Natural killer cell treated with Interleukin-12 subunit alpha and Interleukin-12 subunit beta and Interleukin-15 and Interleukin-18, amount 100 ng/mL, for 72 hours (primary cell): ENCODE measurements around the gene ZNF410. TPM values are rescaled to one million over a fixed set of nuclear protein-coding genes. Genes with fewer than 3 reads are reported as not detected.
"Not testable (repeated sequence)": the region's sequence is repeated elsewhere in the genome, so short reads cannot be mapped to it uniquely, and the experiment has no call there.

Experiments used
- ATAC-seq, 2 donors: fragments of 150-1000 bp; cut with Tn5 transposase in 1 of 2; sonication (Bioruptor Pico), chemical (Tn5 transposase) in 1 of 2; 2 replicates each; pipeline ENCODE4 v1.10.0; 2021
- DNase-seq: peaks from one replicate; pipeline ENCODE4 v3.0.0; 2022; ENCODE audit warnings: low spot score
- H3K27ac Mint-ChIP-seq, 2 donors: 1 replicate in 1 of 2; 2 replicates in 1 of 2; pipeline ENCODE4 v1.8.0; 2022; ENCODE audit warnings: mixed read lengths in 2 of 2, mild to moderate bottlenecking in 1 of 2, moderate library complexity in 1 of 2
- H3K27me3 Mint-ChIP-seq, 2 donors: 1 replicate in 1 of 2; 2 replicates in 1 of 2; pipeline ENCODE4 v1.8.0; 2022; ENCODE audit warnings: mixed read lengths in 2 of 2
- H3K36me3 Mint-ChIP-seq: one replicate; pipeline ENCODE4 v1.8.0; 2022; ENCODE audit warnings: mixed read lengths
- H3K4me1 Mint-ChIP-seq, 2 donors: 1 replicate in 1 of 2; 2 replicates in 1 of 2; pipeline ENCODE4 v1.8.0; 2022; ENCODE audit warnings: low read depth in 2 of 2, mixed read lengths in 2 of 2, mild to moderate bottlenecking in 1 of 2
- H3K4me3 Mint-ChIP-seq: one replicate; pipeline ENCODE4 v1.8.0; 2022; ENCODE audit warnings: mixed read lengths
- H3K9me3 Mint-ChIP-seq: 2 replicates; pipeline ENCODE4 v1.8.0; 2022; ENCODE audit warnings: mixed read lengths
- total RNA-seq, 2 donors: library from RNA; stranded (reverse); gene quantifications; one replicate each; pipeline ENCODE4 v1.2.3, GENCODE V29; 2022

The ZNF410 gene
- total RNA-seq: 10 to 100 TPM; 71.6 to 74.1 TPM

GRCh38 chr14:73886449-73887317, at the start of gene ZNF410:
TSS of gene ZNF410 (plus strand) at chr14:73886859. CDS start at chr14:73892176, 5,317 bp downstream.
- no peaks in the 10 kb centered on the region for H3K9me3 Mint-ChIP-seq
- no peaks in the 10 kb centered on the region for H3K36me3 Mint-ChIP-seq

GRCh38 chr14:73838293-73839034, 48.2 kb upstream of the ZNF410 start:
- not testable (repeated sequence) for DNase-seq, H3K4me3 Mint-ChIP-seq, H3K36me3 Mint-ChIP-seq, H3K9me3 Mint-ChIP-seq, ATAC-seq, H3K4me1 Mint-ChIP-seq, H3K27ac Mint-ChIP-seq, H3K27me3 Mint-ChIP-seq

More at GRCh38 chr14:73886449-73887317, at the start of gene ZNF410:
- H3K4me3 Mint-ChIP-seq: peak within 1 kb of the TSS; percentile 93
- ATAC-seq (peak; percentile 100), DNase-seq (peak; percentile 98)
- H3K27me3 Mint-ChIP-seq: no peaks in the 10 kb centered on the region
- H3K4me1 Mint-ChIP-seq: peaks cover 37 to 42% of the 10 kb centered on the region in 2 donors
- H3K27ac Mint-ChIP-seq: peak within 1 kb of the TSS; percentile 97 to 100

GRCh38 chr14:73842201-73842600, 44.5 kb upstream of the ZNF410 start:
- H3K4me3 Mint-ChIP-seq: no peak overlapping the region
- no peaks in the 10 kb centered on the region for H3K4me1 Mint-ChIP-seq
- no peaks in the 10 kb centered on the region for H3K27me3 Mint-ChIP-seq

GRCh38 chr14:73842851-73843250, 43.8 kb upstream of the ZNF410 start:
- Mint-ChIP-seq H3K27me3 (no peaks in the 10 kb centered on the region), H3K4me1 (no peaks in the 10 kb centered on the region), H3K27ac (no peak overlapping the region), H3K4me3 (no peak overlapping the region), H3K9me3 (no peaks in the 10 kb centered on the region), H3K36me3 (no peaks in the 10 kb centered on the region)
- no peak for ATAC-seq
- DNase-seq: no peak

More at GRCh38 chr14:73842201-73842600, 44.5 kb upstream of the ZNF410 start:
- Mint-ChIP-seq H3K36me3 (no peaks in the 10 kb centered on the region), H3K27ac (no peak overlapping the region), H3K9me3 (no peaks in the 10 kb centered on the region)
- ATAC-seq (no peak), DNase-seq (no peak)

GRCh38 chr14:73843296-73843695, 43.4 kb upstream of the ZNF410 start:
- no peak overlapping the region for H3K4me3 Mint-ChIP-seq
- no peak overlapping the region for H3K27ac Mint-ChIP-seq

GRCh38 chr14:73846947-73847346, 39.7 kb upstream of the ZNF410 start:
- Mint-ChIP-seq H3K27ac (no peak overlapping the region), H3K27me3 (no peaks in the 10 kb centered on the region), H3K9me3 (no peaks in the 10 kb centered on the region), H3K4me3 (no peak overlapping the region), H3K4me1 (peaks cover 11 to 12% of the 10 kb centered on the region in 2 donors), H3K36me3 (no peaks in the 10 kb centered on the region)
- ATAC-seq (no peak), DNase-seq (no peak)

More at GRCh38 chr14:73843296-73843695, 43.4 kb upstream of the ZNF410 start:
- Mint-ChIP-seq H3K4me1 (no peaks in the 10 kb centered on the region), H3K27me3 (no peaks in the 10 kb centered on the region), H3K9me3 (no peaks in the 10 kb centered on the region), H3K36me3 (no peaks in the 10 kb centered on the region)
- ATAC-seq: no peak
- no peak for DNase-seq

- ATAC-seq (no peak), DNase-seq (no peak)
- Mint-ChIP-seq H3K36me3 (no peaks in the 10 kb centered on the region), H3K4me3 (peak overlapping the region; percentile 92), H3K4me1 (peaks cover 18 to 21% of the 10 kb centered on the region in 2 donors), H3K27me3 (no peaks in the 10 kb centered on the region), H3K27ac (peak overlapping the region; percentile 89 to 98), H3K9me3 (no peaks in the 10 kb centered on the region)
These were observed 35.7 kb upstream of the ZNF410 start for GRCh38 chr14:73851000-73851399.

- H3K27ac Mint-ChIP-seq: peak within 1 kb of the TSS; percentile 89 to 98
- H3K9me3 Mint-ChIP-seq: no peaks in the 10 kb centered on the region
- peak within 1 kb of the TSS; percentile 92 for H3K4me3 Mint-ChIP-seq
- H3K4me1 Mint-ChIP-seq: peaks cover 18 to 21% of the 10 kb centered on the region in 2 donors
- DNase-seq (peak; percentile 93), ATAC-seq (peak; percentile 97)
- no peaks in the 10 kb centered on the region for H3K36me3 Mint-ChIP-seq
- no peaks in the 10 kb centered on the region for H3K27me3 Mint-ChIP-seq
These were observed 34.9 kb upstream of the ZNF410 start, which contains the start of gene PTGR2 for GRCh38 chr14:73851567-73852382. TSS of gene PTGR2 (plus strand) at chr14:73851831. CDS start at chr14:73858863, 7,032 bp downstream.

GRCh38 chr14:73859145-73859544, 27.5 kb upstream of the ZNF410 start:
- no peak overlapping the region for H3K4me3 Mint-ChIP-seq

GRCh38 chr14:73861073-73861472, 25.6 kb upstream of the ZNF410 start:
- ATAC-seq (no peak), DNase-seq (no peak)
- Mint-ChIP-seq H3K36me3 (no peaks in the 10 kb centered on the region), H3K27ac (no peak overlapping the region), H3K9me3 (no peaks in the 10 kb centered on the region), H3K4me1 (no peaks in the 10 kb centered on the region), H3K27me3 (no peaks in the 10 kb centered on the region), H3K4me3 (no peak overlapping the region)

More at GRCh38 chr14:73859145-73859544, 27.5 kb upstream of the ZNF410 start:
- H3K9me3 Mint-ChIP-seq: no peaks in the 10 kb centered on the region
- no peak for DNase-seq
- no peaks in the 10 kb centered on the region for H3K4me1 Mint-ChIP-seq
- H3K27me3 Mint-ChIP-seq: no peaks in the 10 kb centered on the region
- H3K27ac Mint-ChIP-seq: no peak overlapping the region
- no peaks in the 10 kb centered on the region for H3K36me3 Mint-ChIP-seq
- ATAC-seq: no peak

- DNase-seq: no peak
- H3K36me3 Mint-ChIP-seq: no peaks in the 10 kb centered on the region
- no peak for ATAC-seq
- H3K27me3 Mint-ChIP-seq: no peaks in the 10 kb centered on the region
- H3K4me1 Mint-ChIP-seq: no peaks in the 10 kb centered on the region
- no peak overlapping the region for H3K27ac Mint-ChIP-seq
- H3K4me3 Mint-ChIP-seq: no peak overlapping the region
- H3K9me3 Mint-ChIP-seq: no peaks in the 10 kb centered on the region
These were observed 24.2 kb upstream of the ZNF410 start for GRCh38 chr14:73862480-73862879.

- Mint-ChIP-seq H3K36me3 (no peaks in the 10 kb centered on the region), H3K9me3 (no peaks in the 10 kb centered on the region), H3K4me3 (no peak overlapping the region), H3K27me3 (no peaks in the 10 kb centered on the region), H3K4me1 (no peaks in the 10 kb centered on the region), H3K27ac (no peak overlapping the region)
- ATAC-seq (no peak), DNase-seq (no peak)
These were observed 23.4 kb upstream of the ZNF410 start for GRCh38 chr14:73863209-73863608.

- DNase-seq (no peak), ATAC-seq (no peak)
- no peaks in the 10 kb centered on the region for H3K4me1 Mint-ChIP-seq
- no peaks in the 10 kb centered on the region for H3K36me3 Mint-ChIP-seq
- no peak overlapping the region for H3K27ac Mint-ChIP-seq
- no peaks in the 10 kb centered on the region for H3K9me3 Mint-ChIP-seq
- no peaks in the 10 kb centered on the region for H3K27me3 Mint-ChIP-seq
- H3K4me3 Mint-ChIP-seq: no peak overlapping the region
These were observed 21.0 kb upstream of the ZNF410 start for GRCh38 chr14:73865534-73866113.
